ENCODE results near the gene ANGPTL8. TPM values are rescaled to one million over a fixed set of nuclear protein-coding genes. Genes with fewer than 3 reads are reported as not detected.

ANGPTL8 gene
- total RNA-seq, 4 donors from 2014 or later: not detected

DNA sequence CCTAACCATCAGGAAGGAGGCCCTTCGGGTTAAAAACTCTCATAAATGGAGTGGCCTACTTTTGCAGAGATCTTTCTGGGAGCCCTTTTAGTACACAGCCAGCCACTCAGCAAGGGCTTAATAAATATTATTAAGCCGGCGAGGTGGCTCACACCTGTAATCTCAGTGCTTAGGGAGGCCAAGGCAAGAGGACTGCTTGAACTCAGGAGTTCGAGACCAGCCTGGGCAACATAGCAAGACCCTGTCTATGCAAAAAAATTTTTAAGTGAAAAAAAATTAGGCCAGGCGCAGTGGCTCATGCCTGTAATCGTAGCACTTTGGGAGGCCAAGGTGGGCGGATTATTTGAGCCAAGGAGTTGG, 41.3 kb upstream of the ANGPTL8 start:
- TF ChIP-seq CTCF (IDR thresholded peaks at IDR 0.05): no peak
- TF ChIP-seq POLR2A (IDR thresholded peaks at IDR 0.05): no peak
- intact Hi-C loops (cut with DNase I; ENCODE audit: low total_unique reads): no loop called here
- 64 to 74% methylated on average over 7 of the region's 7 CpGs for WGBS, 2 donors
- DNase-seq (ENCODE audit: low spot score in 2 of 2): no peak
- H3K4me3 ChIP-seq (ENCODE audit: low read depth, poor library complexity, severe bottlenecking): no peak overlapping the region

GRCh38 chr19:11198769-11199424, 40.5 kb upstream of the ANGPTL8 start:
- TF ChIP-seq CTCF (IDR thresholded peaks at IDR 0.05) (no peak), POLR2A (IDR thresholded peaks at IDR 0.05) (no peak)
- WGBS, 2 donors: 60 to 70% methylated on average over 7 of the region's 7 CpGs
- no peak for DNase-seq (ENCODE audit: low spot score in 2 of 2)
- H3K4me3 ChIP-seq (ENCODE audit: low read depth, poor library complexity, severe bottlenecking): no peak overlapping the region
- intact Hi-C loops (cut with DNase I; ENCODE audit: low total_unique reads): no loop called here

GRCh38 chr19:11199517-11199916, 39.9 kb upstream of the ANGPTL8 start:
- no peak for TF ChIP-seq CTCF (IDR thresholded peaks at IDR 0.05)
- no peak for DNase-seq (ENCODE audit: low spot score in 2 of 2)
- 88 to 97% methylated on average over 5 of the region's 5 CpGs for WGBS, 2 donors
- no peak overlapping the region for H3K4me3 ChIP-seq (ENCODE audit: low read depth, poor library complexity, severe bottlenecking)
- intact Hi-C loops (cut with DNase I; ENCODE audit: low total_unique reads): no loop called here

DNA sequence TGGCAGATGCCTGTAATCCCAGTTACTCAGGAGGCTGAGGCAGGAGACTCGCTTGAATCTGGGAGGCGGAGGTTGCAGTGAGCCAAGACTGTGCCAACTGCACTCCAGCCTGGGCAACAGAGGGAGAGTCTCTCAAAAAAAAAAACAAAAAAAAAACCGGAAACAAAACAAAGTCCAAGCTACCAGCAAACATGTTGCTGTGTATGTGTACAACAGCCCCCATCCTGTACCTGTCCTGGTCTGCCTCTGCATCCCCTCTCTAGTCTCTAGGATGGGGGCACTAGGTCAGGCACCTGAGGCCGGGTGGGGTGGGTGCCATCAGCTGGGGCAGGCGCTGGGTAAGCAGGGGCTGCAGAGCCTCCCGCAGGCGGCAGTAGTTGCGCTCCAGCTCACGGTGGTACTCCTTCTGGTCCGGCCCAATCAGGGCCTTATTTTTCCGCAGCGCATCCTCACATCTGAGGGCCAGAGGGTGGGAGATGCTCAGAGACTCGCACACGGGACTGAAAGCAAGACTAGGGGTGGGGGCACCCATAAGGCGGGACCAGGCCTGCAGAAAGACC, 39.3 kb upstream of the ANGPTL8 start:
- intact Hi-C loops (cut with DNase I; ENCODE audit: low total_unique reads): loop anchor here (10.0 kb wide), 1 partner anchor 75 kb away; no protein-coding TSS in a partner anchor
- 86 to 90% methylated on average over 15 of the region's 15 CpGs for WGBS, 2 donors
- no peak for DNase-seq (ENCODE audit: low spot score in 2 of 2)
- no peak overlapping the region for H3K4me3 ChIP-seq (ENCODE audit: low read depth, poor library complexity, severe bottlenecking)
- TF ChIP-seq CTCF (IDR thresholded peaks at IDR 0.05) (no peak), POLR2A (IDR thresholded peaks at IDR 0.05) (no peak)

DNA sequence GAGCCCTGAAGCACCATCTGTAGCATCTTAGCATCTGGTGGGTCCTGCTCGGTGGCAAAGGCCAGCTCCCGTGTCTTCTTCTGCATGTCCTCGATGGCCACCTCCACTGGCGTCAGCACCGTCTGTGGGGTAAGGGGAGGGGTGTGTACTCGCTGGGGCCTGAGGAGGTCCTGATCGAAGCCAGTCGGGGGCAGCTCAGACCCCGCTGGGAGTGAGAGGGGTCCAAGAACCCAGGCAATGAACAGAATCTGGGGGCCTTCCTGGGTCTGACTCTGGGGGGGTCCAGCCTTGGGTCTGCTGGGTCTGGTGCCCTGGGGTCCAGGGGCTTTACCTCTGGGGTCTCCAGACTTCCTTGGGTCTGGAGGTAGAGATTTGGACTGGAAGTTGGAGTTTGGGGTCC, 38.5 kb upstream of the ANGPTL8 start:
- TF ChIP-seq CTCF (IDR thresholded peaks at IDR 0.05) (no peak), POLR2A (IDR thresholded peaks at IDR 0.05) (no peak)
- no peak overlapping the region for H3K4me3 ChIP-seq (ENCODE audit: low read depth, poor library complexity, severe bottlenecking)
- intact Hi-C loops (cut with DNase I; ENCODE audit: low total_unique reads): loop anchor here (10.0 kb wide), 1 partner anchor 76 kb away; no protein-coding TSS in a partner anchor
- no peak for DNase-seq (ENCODE audit: low spot score in 2 of 2)
- 92 to 93% methylated on average over 8 to 9 of the region's 9 CpGs for WGBS, 2 donors

DNA sequence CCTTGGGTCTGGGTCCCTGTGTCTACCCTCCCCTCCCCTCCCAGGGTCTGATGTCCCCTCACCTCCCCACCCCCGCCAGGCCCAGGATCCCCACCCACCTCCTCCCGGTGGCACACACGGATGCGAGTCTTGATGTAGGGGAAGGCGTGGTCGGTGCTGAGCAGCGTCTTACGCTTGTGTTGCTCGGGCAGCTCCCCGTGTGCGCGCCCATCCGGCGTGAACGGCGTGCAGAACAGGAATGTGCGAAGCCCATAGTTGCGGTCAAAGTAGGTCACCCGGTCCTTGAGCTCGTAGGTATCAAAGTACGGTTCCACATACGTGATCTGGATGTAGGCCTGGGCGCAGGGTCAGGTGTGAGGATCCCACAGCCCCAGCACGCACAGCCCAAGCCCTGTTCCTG, 37.6 kb upstream of the ANGPTL8 start:
- intact Hi-C loops (cut with DNase I; ENCODE audit: low total_unique reads): loop anchor here (10.0 kb wide), 1 partner anchor 77 kb away; no protein-coding TSS in a partner anchor
- DNase-seq (ENCODE audit: low spot score in 2 of 2): no peak
- no peak overlapping the region for H3K4me3 ChIP-seq (ENCODE audit: low read depth, poor library complexity, severe bottlenecking)
- WGBS, 2 donors: 90 to 92% methylated on average over 24 of the region's 24 CpGs
- no peak for TF ChIP-seq POLR2A (IDR thresholded peaks at IDR 0.05)
- no peak for TF ChIP-seq CTCF (IDR thresholded peaks at IDR 0.05)
